Lower lobe of right lung (tissue), 2 donors: ENCODE data around the gene KRTAP10-3. TPM values are rescaled to one million over a fixed set of nuclear protein-coding genes. Genes with fewer than 3 reads are reported as not detected.

ENCODE experiments used
- ATAC-seq, 2 donors: fragments of 200-7000 bp; cut with Tn5 transposase; one replicate each; pipeline ENCODE4 v1.9.1; 2020 to 2022; ENCODE audit warnings: mild to moderate bottlenecking in 2 of 2, moderate library complexity in 2 of 2
- DNase-seq: peaks from one replicate; pipeline ENCODE4 v3.0.0-alpha.2; 2020
- H3K27ac ChIP-seq: fragments of 200-600 bp; one replicate; pipeline ENCODE4 v1.8.0; 2022
- H3K27me3 ChIP-seq: fragments of 200-600 bp; one replicate; pipeline ENCODE4 v1.8.0; 2022; ENCODE audit warnings: low read depth
- H3K36me3 ChIP-seq: fragments of 200-600 bp; one replicate; pipeline ENCODE4 v1.8.0; 2022; ENCODE audit warnings: mild to moderate bottlenecking
- H3K4me1 ChIP-seq: fragments of 200-600 bp; one replicate; pipeline ENCODE4 v1.8.0; 2022
- H3K4me3 ChIP-seq: fragments of 200-600 bp; one replicate; pipeline ENCODE4 v1.8.0; 2022; ENCODE audit warnings: mild to moderate bottlenecking
- H3K9me3 ChIP-seq: fragments of 200-600 bp; one replicate; pipeline ENCODE4 v1.8.0; 2022
- CTCF ChIP-seq: fragments of 200-600 bp; IDR thresholded peaks from one replicate; pipeline ENCODE4 v1.8.0; 2022; ENCODE audit warnings: antibody characterized with exemption, mild to moderate bottlenecking
- intact Hi-C: fragments of 100-400 bp; cut with DNase I; formaldehyde crosslinking; loops from one replicate; pipeline ENCODE4 v1.11.0; 2022
- total RNA-seq: library from RNA; stranded (reverse); fragmentation: NEBNext Ultra II Directional; extraction: Animal tissue kit (Norgen Biotek cat#: 25700); gene quantifications from one replicate; pipeline ENCODE4 v1.2.1, GENCODE V29; 2021
- donor health status: DM: no; HTN: yes; CAD: no; lungs with severe emphysema.

The KRTAP10-3 gene
- total RNA-seq, 1 donor from 2014 or later: not detected

GRCh38 chr21:44547656-44548331 is 10.8 kb downstream of the KRTAP10-3 start:
- ATAC-seq: no peak

GRCh38 chr21:44544566-44544965 is 14.0 kb downstream of the KRTAP10-3 start:
- Histone ChIP-seq H3K4me1 (no peaks in the 10 kb centered on the region), H3K36me3 (no peaks in the 10 kb centered on the region), H3K4me3 (no peak overlapping the region), H3K27ac (no peak overlapping the region), H3K9me3 (peaks cover 4% of the 10 kb centered on the region), H3K27me3 (peaks cover 3% of the 10 kb centered on the region)
- TF ChIP-seq CTCF: no peak
- no peak for DNase-seq
- intact Hi-C loops: no loop called here
- no peak for ATAC-seq

More at GRCh38 chr21:44547656-44548331, 10.8 kb downstream of the KRTAP10-3 start:
- no peak for DNase-seq
- no peak overlapping the region for H3K27ac ChIP-seq
- intact Hi-C loops: no loop called here
- H3K4me3 ChIP-seq: no peak overlapping the region
- H3K9me3 ChIP-seq: no peaks in the 10 kb centered on the region
- H3K4me1 ChIP-seq: no peaks in the 10 kb centered on the region
- no peaks in the 10 kb centered on the region for H3K27me3 ChIP-seq
- no peaks in the 10 kb centered on the region for H3K36me3 ChIP-seq
- no peak for TF ChIP-seq CTCF

- DNase-seq (no peak), ATAC-seq (no peak)
- peaks cover 4% of the 10 kb centered on the region for H3K9me3 ChIP-seq
- no peak overlapping the region for H3K27ac ChIP-seq
- intact Hi-C loops: no loop called here
- no peaks in the 10 kb centered on the region for H3K36me3 ChIP-seq
- peaks cover 8% of the 10 kb centered on the region for H3K27me3 ChIP-seq
- H3K4me3 ChIP-seq: no peak overlapping the region
- no peak for TF ChIP-seq CTCF
- no peaks in the 10 kb centered on the region for H3K4me1 ChIP-seq
These were observed 15.9 kb downstream of the KRTAP10-3 start for GRCh38 chr21:44542716-44543115.

GRCh38 chr21:44540741-44541288 is 17.8 kb downstream of the KRTAP10-3 start:
- intact Hi-C loops: no loop called here
- no peak for ATAC-seq

GRCh38 chr21:44539991-44540666 is 18.5 kb downstream of the KRTAP10-3 start, which contains the start of gene KRTAP10-1:
Gene KRTAP10-1, minus strand, starts transcription at chr21:44540195. Its CDS starts 45 bp downstream, at chr21:44540150.
- Histone ChIP-seq H3K27me3 (peaks cover 8% of the 10 kb centered on the region), H3K4me3 (no peak within 1 kb of the TSS), H3K36me3 (no peaks in the 10 kb centered on the region), H3K27ac (no peak within 1 kb of the TSS), H3K4me1 (no peaks in the 10 kb centered on the region), H3K9me3 (peaks cover 4% of the 10 kb centered on the region)
- DNase-seq: no peak
- no peak for TF ChIP-seq CTCF
- ATAC-seq: no peak
- intact Hi-C loops: no loop called here

More at GRCh38 chr21:44540741-44541288, 17.8 kb downstream of the KRTAP10-3 start:
- Histone ChIP-seq H3K4me1 (no peaks in the 10 kb centered on the region), H3K27me3 (peaks cover 8% of the 10 kb centered on the region), H3K36me3 (no peaks in the 10 kb centered on the region), H3K4me3 (no peak overlapping the region), H3K9me3 (peaks cover 4% of the 10 kb centered on the region), H3K27ac (no peak overlapping the region)
- no peak for TF ChIP-seq CTCF
- no peak for DNase-seq
